Activated CD4-positive, alpha-beta T cell treated with anti-CD3 and anti-CD28 coated beads for 48 hours (primary cell): ENCODE data around the gene KRTAP9-7.

Experiments used
- DNase-seq: peaks from one replicate; pipeline ENCODE4 v3.0.0-alpha.2; 2020

Gene KRTAP9-7

GRCh38 chr17:41322903-41323895 lies 47.7 kb downstream of the KRTAP9-7 start:
- no peak for DNase-seq

GRCh38 chr17:41324180-41325075 lies 48.9 kb downstream of the KRTAP9-7 start:
- DNase-seq = peak; percentile 25

- no peak for DNase-seq
These were observed 49.6 kb downstream of the KRTAP9-7 start for GRCh38 chr17:41325126-41325525.

DNA sequence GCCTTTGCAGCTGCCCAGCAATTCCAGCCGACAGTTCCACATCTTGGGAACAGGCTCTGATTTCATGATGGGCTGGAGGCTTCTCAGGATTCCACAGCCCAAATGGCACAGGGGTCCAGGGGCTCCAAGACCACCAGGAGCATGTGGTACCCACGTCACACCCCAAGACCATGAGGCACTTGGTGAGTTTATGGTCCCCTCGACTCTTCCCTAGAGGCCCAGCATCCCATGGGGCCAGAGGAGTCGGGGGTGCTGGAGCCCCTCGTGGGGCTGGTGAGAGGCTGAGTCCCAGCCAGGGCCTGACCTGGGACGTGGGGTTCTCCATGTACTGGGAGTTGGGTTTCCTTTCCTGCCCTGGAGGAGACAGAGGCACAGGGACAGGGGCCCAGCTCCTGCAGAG lies 50.1 kb downstream of the KRTAP9-7 start:
- DNase-seq = no peak
